ENCODE results near the gene WDFY2. TPM values are rescaled to one million over a fixed set of nuclear protein-coding genes. Genes with fewer than 3 reads are reported as not detected.

WDFY2 gene
- total and polyA plus RNA-seq, 10 of the 15 experiments (the other 5 are each of a cell fraction or from before 2014, with no cell fraction given), result 2.1 to 13.0 (median 8.1) TPM

- Histone ChIP-seq H4K20me1 (ENCODE audit: control insufficient read depth, insufficient read depth) (no peaks in the 10 kb centered on the region), H3K9me3 (replicated peaks; ENCODE audit: control insufficient read depth, insufficient read depth, low read length) (peaks cover 3% of the 10 kb centered on the region; the same call in 1 of the 3 replicates), H3K4me3 (no peak overlapping the region), H2AFZ (ENCODE audit: control insufficient read depth, low read depth, low read length) (no peak overlapping the region), H3K36me3 (ENCODE audit: control insufficient read depth in 2 of 2, insufficient read depth in 2 of 2, low read length in 1 of 2) (no peaks in the 10 kb centered on the region), H3K27ac (ENCODE audit: control insufficient read depth, insufficient read depth) (no peak overlapping the region), H3K27me3 (replicated peaks in 1 of 2; ENCODE audit: control insufficient read depth in 2 of 2, insufficient read depth in 2 of 2, low read length in 1 of 2) (no peaks in the 10 kb centered on the region), H3K4me1 (ENCODE audit: control insufficient read depth, insufficient read depth, low read length) (peaks cover 5% of the 10 kb centered on the region; the same call in 1 of the 2 replicates), H3K79me2 (ENCODE audit: control insufficient read depth, insufficient read depth, low read length) (peaks cover 3% of the 10 kb centered on the region), H3K4me2 (ENCODE audit: control insufficient read depth, insufficient read depth) (no peak overlapping the region), H3K9ac (ENCODE audit: control insufficient read depth, insufficient read depth, low read length) (no peak overlapping the region)
- in situ Hi-C loops (cut with MboI) (no loop called here), intact Hi-C loops (cut with micrococcal nuclease; ENCODE audit: unreplicated experiment) (no loop called here)
- DNase-seq (ENCODE audit: low read depth, low spot score) (no peak), ATAC-seq (no peak), FAIRE-seq (peak; percentile 68)
- no TSS peak for BruUV-seq (replicated peaks)
- ChIA-PET RAD21 (ENCODE audit: unreplicated experiment) (interaction anchor here (1.1 kb wide), 1 partner anchor 19 kb away, joined by 3 read pairs; no protein-coding TSS in a partner anchor), POLR2A (no interaction called here), CTCF (interaction anchor here (0.9 kb wide), 1 partner anchor 10 kb away, joined by 3 read pairs; no protein-coding TSS in a partner anchor), SMC1A (ENCODE audit: uncharacterized antibody, unreplicated experiment) (interaction anchor here (0.9 to 1.4 kb wide), 4 partner anchors 9 to 19 kb away, joined by 3 to 4 read pairs (median 3); no protein-coding TSS in a partner anchor)
- 98% methylated on average over 4 of the region's 4 CpGs for WGBS (ENCODE audit: insufficient coverage, insufficient replicate concordance, low lambda C conversion rate, missing lambda C conversion rate)
- TF ChIP-seq HDGF (IDR thresholded peaks at IDR 0.05), result no peak
- no peak for TF ChIP-seq RAD21 (IDR thresholded peaks at IDR 0.05; ENCODE audit: insufficient read depth, low read depth, low read length)
- no peak for TF ChIP-seq RCOR1 (conservative IDR thresholded peaks at IDR 0.05; ENCODE audit: low read depth, low read length)
- TF ChIP-seq NRF1 (conservative IDR thresholded peaks at IDR 0.05; ENCODE audit: low read depth, low read length), result no peak
- TF ChIP-seq, protein P1, sequence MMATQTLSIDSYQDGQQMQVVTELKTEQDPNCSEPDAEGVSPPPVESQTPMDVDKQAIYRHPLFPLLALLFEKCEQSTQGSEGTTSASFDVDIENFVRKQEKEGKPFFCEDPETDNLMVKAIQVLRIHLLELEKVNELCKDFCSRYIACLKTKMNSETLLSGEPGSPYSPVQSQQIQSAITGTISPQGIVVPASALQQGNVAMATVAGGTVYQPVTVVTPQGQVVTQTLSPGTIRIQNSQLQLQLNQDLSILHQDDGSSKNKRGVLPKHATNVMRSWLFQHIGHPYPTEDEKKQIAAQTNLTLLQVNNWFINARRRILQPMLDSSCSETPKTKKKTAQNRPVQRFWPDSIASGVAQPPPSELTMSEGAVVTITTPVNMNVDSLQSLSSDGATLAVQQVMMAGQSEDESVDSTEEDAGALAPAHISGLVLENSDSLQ (IDR thresholded peaks at IDR 0.05), result no peak
- TF ChIP-seq, protein P2, sequence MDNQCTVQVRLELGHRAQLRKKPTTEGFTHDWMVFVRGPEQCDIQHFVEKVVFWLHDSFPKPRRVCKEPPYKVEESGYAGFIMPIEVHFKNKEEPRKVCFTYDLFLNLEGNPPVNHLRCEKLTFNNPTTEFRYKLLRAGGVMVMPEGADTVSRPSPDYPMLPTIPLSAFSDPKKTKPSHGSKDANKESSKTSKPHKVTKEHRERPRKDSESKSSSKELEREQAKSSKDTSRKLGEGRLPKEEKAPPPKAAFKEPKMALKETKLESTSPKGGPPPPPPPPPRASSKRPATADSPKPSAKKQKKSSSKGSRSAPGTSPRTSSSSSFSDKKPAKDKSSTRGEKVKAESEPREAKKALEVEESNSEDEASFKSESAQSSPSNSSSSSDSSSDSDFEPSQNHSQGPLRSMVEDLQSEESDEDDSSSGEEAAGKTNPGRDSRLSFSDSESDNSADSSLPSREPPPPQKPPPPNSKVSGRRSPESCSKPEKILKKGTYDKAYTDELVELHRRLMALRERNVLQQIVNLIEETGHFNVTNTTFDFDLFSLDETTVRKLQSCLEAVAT (IDR thresholded peaks at IDR 0.05), result no peak
Observed at GRCh38 chr13:51605698-51606097, 21.4 kb downstream of the WDFY2 start.

All from GM12878 (cell line).